GM12865 (cell line): ENCODE results near the gene KCTD4.
"Not testable (repeated sequence)": the region's sequence is repeated elsewhere in the genome, so short reads cannot be mapped to it uniquely, and the experiment has no call there.

Experiments used
- DNase-seq: peaks from one replicate; pipeline ENCODE4 v3.0.0; 2010; ENCODE audit warnings: low read depth
- H3K4me3 ChIP-seq: 2 replicates; pipeline ENCODE4 v1.5.1; 2011; ENCODE audit warnings: mild to moderate bottlenecking, low read depth, low read length, control low read depth
- CTCF ChIP-seq: IDR thresholded peaks from 2 replicates; pipeline ENCODE4 v1.5.1; 2011; ENCODE audit warnings: low read length, control low read depth, low read depth, inconsistent platforms; ENCODE audit not compliant: insufficient read depth; ENCODE audit errors: missing control alignments

Gene KCTD4

DNA sequence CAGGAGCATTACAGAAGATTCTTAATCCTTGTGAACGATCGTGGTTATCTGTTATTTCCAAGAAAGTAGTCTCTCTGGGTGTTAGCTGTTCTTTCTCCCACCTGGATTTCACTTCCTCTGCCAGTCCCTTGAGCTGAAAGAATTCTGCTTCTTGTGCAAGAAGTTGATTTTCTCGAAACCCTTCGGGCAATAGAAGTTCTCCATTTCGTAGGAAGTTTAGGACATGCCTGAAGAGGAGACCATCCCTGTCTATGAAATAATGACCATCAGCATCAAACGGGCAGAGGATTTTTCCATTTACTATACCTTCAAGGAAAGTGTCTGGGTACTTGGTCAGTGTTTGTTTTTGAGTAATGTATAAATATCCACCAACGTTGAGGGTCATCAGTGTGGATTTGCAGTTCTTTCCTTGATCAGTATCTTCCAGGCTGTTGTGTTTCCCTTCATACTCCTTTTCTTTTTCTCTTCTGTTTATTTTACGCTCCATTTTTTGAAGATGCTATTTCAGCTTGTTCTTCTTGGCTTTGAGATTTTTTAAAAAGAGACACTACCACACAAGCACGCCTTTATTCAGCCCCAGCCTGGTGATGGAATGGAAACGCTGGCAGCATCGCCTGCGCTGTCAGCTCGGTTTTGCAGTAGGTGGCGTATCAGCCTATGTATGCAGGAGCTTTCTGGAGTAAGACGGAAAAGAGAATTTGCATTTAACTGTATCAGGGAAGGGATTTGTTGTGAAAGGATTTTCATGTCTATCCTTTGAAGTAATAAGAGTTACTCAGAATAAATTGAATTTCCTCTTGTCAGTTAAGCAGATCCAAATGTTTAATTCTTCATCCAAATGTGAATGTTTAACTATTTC, 6.5 kb downstream of the KCTD4 start:
- no peak for DNase-seq
- H3K4me3 ChIP-seq = no peak overlapping the region
- TF ChIP-seq CTCF = no peak

DNA sequence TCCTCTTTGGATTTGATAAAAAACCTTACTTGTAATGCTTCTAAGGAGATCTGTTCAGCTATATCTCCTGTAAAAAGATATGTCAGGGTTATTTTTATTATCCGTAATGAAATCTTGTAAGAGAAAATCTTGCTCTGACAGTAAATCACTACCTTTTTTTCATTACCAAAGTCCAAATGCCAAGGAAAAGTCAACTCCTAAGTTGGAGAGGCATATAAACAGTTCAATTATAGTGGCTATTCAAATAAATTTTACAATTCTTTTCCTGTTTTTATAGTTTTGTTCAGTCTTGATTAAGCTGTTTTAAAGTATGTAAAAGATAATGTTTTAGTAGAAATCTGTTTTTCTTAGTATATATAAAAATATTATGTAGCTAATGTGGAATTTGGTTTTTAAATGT, 9.0 kb downstream of the KCTD4 start:
- no peak for TF ChIP-seq CTCF
- H3K4me3 ChIP-seq = no peak overlapping the region
- no peak for DNase-seq

- not testable (repeated sequence) for H3K4me3 ChIP-seq, DNase-seq
Measured at GRCh38 chr13:45189511-45189910, 11.3 kb downstream of the KCTD4 start.

DNA sequence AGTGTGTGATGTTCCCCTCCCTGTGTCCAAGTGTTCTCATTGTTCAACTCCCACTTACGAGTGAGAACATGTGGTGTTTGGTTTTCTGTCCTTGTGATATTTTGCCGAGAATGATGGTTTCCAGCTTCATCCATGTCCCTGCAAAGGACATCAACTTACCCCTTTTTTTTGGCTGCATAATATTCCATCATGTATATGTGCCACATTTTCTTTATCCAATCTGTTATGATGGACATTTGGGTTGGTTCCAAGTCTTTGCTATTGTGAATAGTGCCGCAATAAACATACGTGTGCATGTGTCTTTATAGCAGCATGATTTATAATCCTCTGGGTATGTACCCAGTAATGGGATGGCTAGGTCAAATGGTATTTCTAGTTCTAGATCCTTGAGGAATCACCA, 11.8 kb downstream of the KCTD4 start:
- DNase-seq, H3K4me3 ChIP-seq: not testable (repeated sequence)

DNA sequence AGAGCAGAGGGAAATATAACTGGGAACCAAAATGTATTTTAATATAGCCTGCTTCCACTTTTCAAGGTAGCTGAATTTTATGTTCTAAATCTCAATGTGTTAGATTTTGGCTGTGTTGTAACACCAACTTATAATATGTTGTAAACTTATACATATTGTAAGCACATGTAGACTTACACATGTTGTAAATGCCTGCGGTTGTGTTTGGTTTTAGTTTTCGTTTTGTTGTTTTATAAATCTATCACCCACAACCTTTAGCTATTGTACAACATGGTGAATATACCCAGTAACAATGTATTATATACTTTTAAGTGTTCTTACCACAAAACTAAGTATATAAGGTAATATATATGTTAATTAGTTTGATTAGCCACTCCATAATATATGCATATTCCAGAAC, 15.6 kb downstream of the KCTD4 start:
- TF ChIP-seq CTCF = no peak
- no peak for DNase-seq
- no peak overlapping the region for H3K4me3 ChIP-seq

DNA sequence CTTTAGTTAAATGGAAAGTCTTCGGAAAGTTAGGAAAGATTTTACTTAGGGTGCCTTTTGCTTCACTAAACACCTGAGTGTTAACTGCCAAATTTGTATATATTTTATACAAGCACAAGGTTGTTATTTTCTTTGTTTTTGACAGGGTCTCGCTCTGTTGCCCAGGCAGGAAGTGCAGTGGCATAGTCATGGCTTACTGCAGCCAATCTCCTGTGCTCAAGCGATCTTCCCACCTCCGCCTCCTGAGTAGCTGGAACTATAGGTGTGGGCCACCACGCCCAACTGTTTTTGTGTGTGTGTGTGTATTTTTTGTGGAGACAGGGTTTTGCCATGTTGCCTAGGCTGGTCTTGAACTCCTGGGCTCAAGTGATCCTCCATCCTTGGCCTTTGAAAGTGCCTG, 16.2 kb downstream of the KCTD4 start:
- no peak for TF ChIP-seq CTCF
- DNase-seq = peak; percentile 19
- no peak overlapping the region for H3K4me3 ChIP-seq

GRCh38 chr13:45180713-45181601, 19.9 kb downstream of the KCTD4 start:
- TF ChIP-seq CTCF = no peak
- H3K4me3 ChIP-seq = no peak overlapping the region
- DNase-seq = no peak
